OCI-LY1 (cell line): ENCODE measurements around the gene TMEM130.

Source experiments
- CTCF ChIP-seq: fragments of 200-600 bp; sonication (generic), shearing (Covaris generic); IDR thresholded peaks from 2 replicates; pipeline ENCODE4 v1.5.1; 2017; ENCODE audit warnings: mild to moderate bottlenecking, antibody characterized with exemption, low read length, moderate library complexity, mixed read lengths
- EZH2 ChIP-seq: fragments of 200-600 bp; sonication (generic), shearing (Covaris generic); IDR thresholded peaks from 2 replicates; pipeline ENCODE4 v1.8.0; 2017; ENCODE audit warnings: borderline replicate concordance, mixed run types, mild to moderate bottlenecking, antibody characterized with exemption, low read length, moderate library complexity, mixed read lengths

- TF ChIP-seq CTCF = no peak
- TF ChIP-seq EZH2 = no peak
Observed at GRCh38 chr7:98864731-98865453, 4.9 kb downstream of the TMEM130 start.
